Measurements from ENCODE around the gene PCSK2.

DNA sequence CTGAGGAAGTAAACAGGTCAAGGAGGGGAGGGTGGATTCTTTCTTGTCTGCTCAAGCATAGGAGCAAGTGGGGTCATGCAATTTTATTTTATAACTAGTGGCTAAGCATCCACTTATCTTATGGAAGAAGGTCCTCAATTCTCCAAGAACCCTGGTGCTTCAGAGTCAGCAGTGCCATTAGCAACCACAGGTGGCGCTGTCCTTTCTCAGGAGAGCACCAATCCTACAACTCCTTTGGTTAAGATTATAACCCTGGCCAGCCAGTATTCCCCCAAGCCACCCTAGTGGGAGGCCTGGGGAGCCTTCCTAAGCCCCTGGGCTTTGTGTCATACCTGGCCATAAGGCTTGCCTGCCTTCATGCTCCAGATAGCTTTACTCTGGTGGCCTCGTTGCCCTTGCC lies 60.7 kb downstream of the PCSK2 start:
- peak; percentile 49 for TF ChIP-seq CTCF (IDR thresholded peaks at IDR 0.05; ENCODE audit: low read depth, low read length, poor library complexity, severe bottlenecking)
- TF ChIP-seq EZH2phosphoT487 (IDR thresholded peaks at IDR 0.05; ENCODE audit: borderline replicate concordance, low read length) = no peak
